Glutamatergic neuron (in vitro differentiated cells): ENCODE measurements around the gene SELENOW. TPM values are rescaled to one million over a fixed set of nuclear protein-coding genes. Genes with fewer than 3 reads are reported as not detected.

ENCODE experiments used
- DNase-seq: peaks from one replicate; pipeline ENCODE4 v3.0.0; 2022
- H3K27ac Mint-ChIP-seq: one replicate; pipeline ENCODE4 v1.8.0; 2020; ENCODE audit warnings: mild to moderate bottlenecking, mixed read lengths, inconsistent platforms; ENCODE audit not compliant: unreplicated experiment
- H3K27me3 Mint-ChIP-seq: one replicate; pipeline ENCODE4 v1.8.0; 2020; ENCODE audit warnings: mild to moderate bottlenecking, moderate library complexity, mixed read lengths, inconsistent platforms; ENCODE audit not compliant: unreplicated experiment
- H3K36me3 Mint-ChIP-seq: one replicate; pipeline ENCODE4 v1.8.0; 2020; ENCODE audit warnings: mild to moderate bottlenecking, mixed read lengths, inconsistent platforms; ENCODE audit not compliant: unreplicated experiment
- H3K4me1 Mint-ChIP-seq: one replicate; pipeline ENCODE4 v1.8.0; 2020; ENCODE audit warnings: mild to moderate bottlenecking, low read depth, mixed read lengths, inconsistent platforms; ENCODE audit not compliant: unreplicated experiment
- H3K4me3 Mint-ChIP-seq: one replicate; pipeline ENCODE4 v1.8.0; 2020; ENCODE audit warnings: mild to moderate bottlenecking, mixed read lengths, inconsistent platforms; ENCODE audit not compliant: unreplicated experiment
- H3K9me3 Mint-ChIP-seq: one replicate; pipeline ENCODE4 v1.8.0; 2020; ENCODE audit warnings: mild to moderate bottlenecking, moderate library complexity, mixed read lengths, inconsistent platforms; ENCODE audit not compliant: unreplicated experiment
- total RNA-seq: library from RNA; stranded (reverse); fragmentation: NEBNext Ultra II Directional; extraction: Animal tissue kit (Norgen Biotek cat#: 25700); gene quantifications from one replicate; pipeline ENCODE4 v1.2.1, GENCODE V29; 2021; ENCODE audit not compliant: unreplicated experiment
- TF ChIP-seq, protein P1 (sequence below): fragments of 200-600 bp; sonication (generic); IDR thresholded peaks from one replicate; pipeline ENCODE4 v1.5.0; 2021; ENCODE audit not compliant: partially characterized antibody, unreplicated experiment

SELENOW gene
- total RNA-seq, 1 donor from 2014 or later = 291 TPM

DNA sequence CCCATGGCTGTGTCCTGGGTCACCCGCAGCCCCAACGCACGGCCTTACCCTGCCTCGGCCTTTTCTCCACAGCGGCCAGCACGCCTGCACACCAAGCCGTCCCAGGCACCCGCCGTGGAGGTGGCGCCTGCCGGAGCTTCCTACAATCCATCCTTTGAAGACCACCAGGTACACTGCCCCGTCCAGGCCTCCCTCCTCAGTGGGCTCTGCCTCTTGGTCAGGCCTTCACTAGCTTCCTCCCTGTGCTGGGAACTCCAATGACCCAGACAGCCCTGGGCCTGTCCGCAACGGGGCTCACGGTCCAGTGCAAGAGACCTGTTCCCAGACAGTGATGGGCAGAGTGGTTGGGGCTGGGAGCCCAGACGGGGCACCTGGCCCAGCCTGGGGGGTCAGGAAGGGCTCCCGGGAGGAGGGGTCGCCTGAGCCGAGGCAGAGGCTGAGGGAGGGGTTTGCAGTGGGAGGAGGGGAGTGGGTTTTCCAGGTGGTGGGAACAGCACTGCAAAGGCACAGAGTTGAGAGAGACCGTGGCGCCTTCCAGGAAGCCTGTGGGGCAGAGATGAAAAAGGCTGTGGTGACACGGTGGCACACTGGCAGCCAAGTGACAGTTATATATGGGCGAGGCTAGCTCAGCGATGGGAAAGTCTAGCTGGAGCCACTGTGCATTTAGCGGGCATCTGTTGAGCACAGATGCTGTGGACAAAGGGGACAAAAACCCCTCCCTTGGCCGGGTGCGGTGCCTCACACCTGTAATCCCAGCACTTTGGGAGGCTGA, 25.9 kb upstream of the SELENOW start:
- H3K9me3 Mint-ChIP-seq = peaks cover 2% of the 10 kb centered on the region
- H3K27me3 Mint-ChIP-seq = peaks cover 3% of the 10 kb centered on the region
- peaks cover 4% of the 10 kb centered on the region for H3K36me3 Mint-ChIP-seq

DNA sequence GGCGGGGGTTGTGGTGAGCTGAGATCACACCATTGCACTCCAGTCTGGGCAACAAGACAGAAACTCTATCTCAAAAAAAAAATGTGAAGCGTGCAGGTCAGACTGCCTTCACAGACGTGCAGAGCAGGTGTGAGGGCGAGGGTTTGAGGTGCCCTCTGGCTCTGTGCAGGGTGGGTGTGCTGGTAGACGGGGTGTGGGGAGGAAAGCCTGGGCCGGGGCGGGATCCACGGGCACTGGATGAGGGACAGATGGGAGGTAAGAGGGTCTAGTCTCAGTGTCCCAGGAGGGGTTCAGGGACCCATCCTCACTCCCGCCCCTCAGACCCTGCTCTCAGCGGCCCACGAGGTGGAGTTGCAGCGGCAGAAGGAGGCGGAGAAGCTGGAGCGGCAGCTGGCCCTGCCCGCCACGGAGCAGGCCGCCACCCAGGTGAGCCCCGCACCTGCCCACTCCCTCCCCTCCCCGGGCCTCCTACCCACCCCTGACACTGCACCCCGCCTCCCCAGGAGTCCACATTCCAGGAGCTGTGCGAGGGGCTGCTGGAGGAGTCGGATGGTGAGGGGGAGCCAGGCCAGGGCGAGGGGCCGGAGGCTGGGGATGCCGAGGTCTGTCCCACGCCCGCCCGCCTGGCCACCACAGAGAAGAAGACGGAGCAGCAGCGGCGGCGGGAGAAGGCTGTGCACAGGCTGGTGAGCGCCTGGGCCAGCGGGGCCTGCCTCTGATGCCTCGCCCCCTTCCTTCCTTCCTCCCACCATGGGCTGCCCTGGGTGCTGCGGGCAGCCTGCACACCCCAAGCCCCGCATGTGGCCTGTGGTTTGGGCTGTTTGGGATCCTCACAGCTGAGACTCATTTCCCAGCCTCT, 24.1 kb upstream of the SELENOW start:
- TF ChIP-seq, protein P1, sequence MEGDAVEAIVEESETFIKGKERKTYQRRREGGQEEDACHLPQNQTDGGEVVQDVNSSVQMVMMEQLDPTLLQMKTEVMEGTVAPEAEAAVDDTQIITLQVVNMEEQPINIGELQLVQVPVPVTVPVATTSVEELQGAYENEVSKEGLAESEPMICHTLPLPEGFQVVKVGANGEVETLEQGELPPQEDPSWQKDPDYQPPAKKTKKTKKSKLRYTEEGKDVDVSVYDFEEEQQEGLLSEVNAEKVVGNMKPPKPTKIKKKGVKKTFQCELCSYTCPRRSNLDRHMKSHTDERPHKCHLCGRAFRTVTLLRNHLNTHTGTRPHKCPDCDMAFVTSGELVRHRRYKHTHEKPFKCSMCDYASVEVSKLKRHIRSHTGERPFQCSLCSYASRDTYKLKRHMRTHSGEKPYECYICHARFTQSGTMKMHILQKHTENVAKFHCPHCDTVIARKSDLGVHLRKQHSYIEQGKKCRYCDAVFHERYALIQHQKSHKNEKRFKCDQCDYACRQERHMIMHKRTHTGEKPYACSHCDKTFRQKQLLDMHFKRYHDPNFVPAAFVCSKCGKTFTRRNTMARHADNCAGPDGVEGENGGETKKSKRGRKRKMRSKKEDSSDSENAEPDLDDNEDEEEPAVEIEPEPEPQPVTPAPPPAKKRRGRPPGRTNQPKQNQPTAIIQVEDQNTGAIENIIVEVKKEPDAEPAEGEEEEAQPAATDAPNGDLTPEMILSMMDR = no peak
- H3K9me3 Mint-ChIP-seq = peaks cover 4% of the 10 kb centered on the region
- H3K27ac Mint-ChIP-seq = peak overlapping the region; percentile 44
- peaks cover 9% of the 10 kb centered on the region for H3K4me1 Mint-ChIP-seq
- peaks cover 3% of the 10 kb centered on the region for H3K27me3 Mint-ChIP-seq
- no peak overlapping the region for H3K4me3 Mint-ChIP-seq
- H3K36me3 Mint-ChIP-seq = peaks cover 10% of the 10 kb centered on the region
- DNase-seq = no peak

More for the DNA sequence above, 25.9 kb upstream of the SELENOW start:
- Mint-ChIP-seq H3K4me3 (no peak overlapping the region), H3K27ac (peak overlapping the region; percentile 44), H3K4me1 (peaks cover 9% of the 10 kb centered on the region)
- TF ChIP-seq, protein P1 = no peak
- DNase-seq = no peak

DNA sequence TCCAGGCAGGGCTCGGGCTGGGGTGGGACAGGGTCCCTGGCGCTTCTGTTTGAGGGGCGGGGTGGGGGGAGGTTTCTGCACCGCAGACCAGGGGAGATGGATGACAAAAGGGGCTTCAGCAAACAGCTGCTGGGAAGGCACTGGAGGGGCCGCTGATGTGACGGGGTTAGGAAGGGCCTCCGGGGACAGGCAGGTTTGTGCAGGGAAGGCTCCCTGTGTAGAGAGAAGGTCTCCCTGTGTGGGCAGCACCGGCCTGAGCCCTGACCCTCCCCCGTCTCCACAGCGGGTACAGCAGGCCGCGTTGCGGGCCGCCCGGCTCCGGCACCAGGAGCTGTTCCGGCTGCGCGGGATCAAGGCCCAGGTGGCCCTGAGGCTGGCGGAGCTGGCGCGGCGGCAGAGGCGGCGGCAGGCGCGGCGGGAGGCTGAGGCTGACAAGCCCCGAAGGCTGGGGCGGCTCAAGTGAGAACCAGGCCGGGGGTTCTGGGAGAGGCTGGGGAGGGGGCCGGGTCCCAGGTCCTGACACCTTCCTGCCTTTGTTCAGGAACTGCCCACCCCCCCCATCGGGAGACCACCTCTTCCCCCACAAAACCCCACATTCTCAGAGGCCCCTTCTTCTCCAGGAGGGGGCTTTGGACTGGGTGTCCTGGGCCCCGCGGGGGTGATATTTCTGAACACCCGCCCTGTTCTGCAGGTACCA, 23.3 kb upstream of the SELENOW start:
- TF ChIP-seq, protein P1 = no peak
- H3K9me3 Mint-ChIP-seq = peaks cover 4% of the 10 kb centered on the region
- H3K27ac Mint-ChIP-seq = no peak overlapping the region
- peaks cover 10% of the 10 kb centered on the region for H3K36me3 Mint-ChIP-seq
- peaks cover 3% of the 10 kb centered on the region for H3K27me3 Mint-ChIP-seq
- no peak for DNase-seq
- H3K4me3 Mint-ChIP-seq = no peak overlapping the region
- peaks cover 9% of the 10 kb centered on the region for H3K4me1 Mint-ChIP-seq

DNA sequence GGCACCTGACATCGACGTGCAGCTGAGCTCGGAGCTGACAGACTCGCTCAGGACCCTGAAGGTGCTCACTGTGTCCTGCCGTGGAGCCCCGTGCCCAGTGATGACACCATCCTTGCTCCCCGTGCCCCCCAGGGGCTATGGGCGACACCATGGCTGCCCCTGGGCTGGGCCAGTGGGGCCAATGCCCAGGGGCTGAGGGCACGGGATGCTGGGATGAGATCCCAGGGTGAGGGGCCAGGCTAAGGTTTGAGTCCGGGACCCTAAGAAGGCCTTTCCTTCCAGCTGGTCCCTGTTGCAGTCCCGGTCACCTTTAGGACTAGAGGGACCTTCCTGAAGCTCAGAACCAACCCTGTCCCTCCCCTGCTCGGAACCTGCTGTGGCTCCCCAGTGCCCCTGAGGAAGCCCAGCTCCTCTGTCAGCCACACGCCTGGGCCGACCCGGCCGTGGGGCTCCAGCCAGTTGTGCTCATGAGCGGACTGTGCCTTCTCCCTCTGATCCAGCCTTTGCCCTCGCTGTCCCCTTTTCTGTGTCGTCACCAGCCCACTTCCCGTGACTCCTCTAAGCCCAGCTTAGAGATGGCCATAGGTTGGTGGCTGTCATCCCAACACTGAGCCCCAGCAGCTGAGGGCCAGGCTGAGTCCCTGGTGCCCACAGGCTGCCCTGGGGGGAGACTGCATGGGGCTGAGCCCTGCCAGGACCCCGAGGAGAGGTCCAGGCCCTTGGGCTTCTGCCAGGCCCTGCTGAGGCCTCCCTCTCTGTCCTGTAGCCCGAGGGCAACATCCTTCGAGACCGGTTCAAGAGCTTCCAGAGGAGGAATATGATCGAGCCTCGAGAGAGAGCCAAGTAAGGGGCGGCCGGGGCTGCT, 22.5 kb upstream of the SELENOW start:
- Mint-ChIP-seq H3K36me3 (peaks cover 10% of the 10 kb centered on the region), H3K4me1 (peaks cover 9% of the 10 kb centered on the region), H3K27me3 (peaks cover 3% of the 10 kb centered on the region), H3K9me3 (peaks cover 4% of the 10 kb centered on the region), H3K27ac (no peak overlapping the region), H3K4me3 (no peak overlapping the region)
- no peak for DNase-seq
- TF ChIP-seq, protein P1 = no peak
